IPS-18c (cell line): ENCODE measurements around the gene CWC27.
A peak's percentile ranks its signal among the peaks of the same experiment; 100 is the strongest.
"Not testable (repeated sequence)": the region's sequence is repeated elsewhere in the genome, so short reads cannot be mapped to it uniquely, and the experiment has no call there.

Source experiments
- H3K4me3 ChIP-seq: 2 replicates; pipeline ENCODE4 v1.7.0; 2013; ENCODE audit warnings: low read depth, mild to moderate bottlenecking, low read length, moderate library complexity; ENCODE audit not compliant: insufficient read depth
- H3K9me3 ChIP-seq: one replicate; pipeline ENCODE4 v1.6.1; 2013; ENCODE audit warnings: mild to moderate bottlenecking, low read length, moderate library complexity; ENCODE audit not compliant: control insufficient read depth, insufficient read depth

The CWC27 gene

DNA sequence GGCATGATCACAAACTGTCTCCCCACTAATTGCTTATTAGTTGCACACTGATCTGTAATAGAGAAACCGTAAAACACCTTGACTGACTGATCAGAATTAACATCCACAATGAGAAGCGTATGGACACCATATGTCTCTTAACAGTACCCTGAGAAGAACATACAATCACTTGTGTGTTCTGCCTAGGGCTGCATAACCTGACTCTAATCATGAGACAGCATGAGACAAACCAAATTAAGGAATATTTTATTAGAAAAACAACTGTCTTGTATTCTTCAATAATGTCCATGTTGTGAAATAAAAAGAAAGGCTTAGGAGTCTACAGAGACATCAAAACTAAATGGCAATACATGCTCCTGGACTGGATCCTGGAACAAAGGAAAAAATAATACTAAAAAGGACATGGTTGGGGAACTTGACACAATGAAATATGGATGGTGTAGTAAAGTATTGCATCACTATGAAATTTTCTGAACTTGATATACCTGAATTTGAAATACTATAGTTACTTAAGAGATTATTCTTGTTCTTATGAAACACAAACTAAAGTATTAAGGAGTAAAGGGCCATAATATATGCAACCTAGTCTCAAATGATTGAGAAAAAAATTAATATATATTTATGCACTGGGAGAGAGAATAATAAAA is 162.1 kb downstream of the CWC27 start:
- H3K4me3 ChIP-seq, result no peak overlapping the region
- peaks cover 2% of the 10 kb centered on the region for H3K9me3 ChIP-seq

DNA sequence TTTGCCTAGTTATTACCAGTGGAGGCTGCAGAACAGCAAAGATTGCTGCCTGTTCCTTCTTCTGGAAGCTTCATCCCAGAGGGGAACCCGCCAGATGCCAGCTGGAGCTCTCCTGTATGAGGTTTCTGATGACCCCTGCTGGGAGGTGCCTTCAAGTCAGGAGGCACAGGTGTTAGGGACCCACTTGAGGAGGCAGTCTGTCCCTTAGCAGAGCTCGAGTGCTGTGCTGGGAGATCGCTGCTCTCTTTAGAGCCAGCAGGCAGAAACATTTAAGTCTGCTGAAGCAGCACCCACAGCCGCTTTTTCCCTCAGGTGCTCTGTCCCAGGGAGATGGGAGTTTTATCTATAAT is 170.7 kb downstream of the CWC27 start:
- not testable (repeated sequence) for H3K9me3 ChIP-seq
- 0 out of 2 replicates have a peak overlapping the region, but pooled peaks have one; percentile 1 for H3K4me3 ChIP-seq

DNA sequence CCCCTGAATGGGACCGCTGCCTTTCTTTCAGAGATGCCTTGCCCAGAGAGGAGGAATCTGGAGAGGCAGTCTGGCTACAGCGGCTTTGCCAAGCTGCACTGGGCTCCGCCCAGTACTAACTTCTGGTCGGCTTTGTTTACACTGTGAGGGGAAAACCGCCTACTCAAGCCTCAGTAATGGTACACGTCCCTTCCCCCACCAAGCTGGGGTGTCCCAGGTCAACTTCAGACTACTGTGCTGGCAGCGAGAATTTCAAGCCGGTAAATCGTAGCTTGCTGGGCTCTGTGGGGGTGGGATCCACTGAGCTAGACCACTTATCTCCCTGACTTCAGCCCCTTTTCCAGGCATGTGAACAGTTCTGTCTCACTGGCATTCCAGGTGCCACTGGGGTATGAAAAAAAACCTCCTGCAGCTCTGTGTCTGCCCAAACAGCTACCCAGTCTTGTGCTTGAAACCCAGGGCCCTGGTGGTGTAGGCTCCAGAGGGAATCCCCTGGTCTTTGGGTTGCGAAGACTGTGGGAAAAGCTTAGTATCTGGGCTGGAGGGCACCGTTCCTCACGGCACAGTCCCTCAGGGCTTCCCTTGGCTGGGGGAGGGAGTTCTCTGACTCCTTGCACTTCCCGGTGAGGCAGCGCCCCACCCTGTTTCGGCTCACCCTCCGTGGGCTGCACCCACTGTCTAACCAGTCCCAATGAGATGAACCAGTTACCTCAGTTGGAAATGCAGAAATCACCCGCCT is 171.2 kb downstream of the CWC27 start:
- peak overlapping the region; percentile 9; the same call in 1 of the 2 replicates for H3K4me3 ChIP-seq

DNA sequence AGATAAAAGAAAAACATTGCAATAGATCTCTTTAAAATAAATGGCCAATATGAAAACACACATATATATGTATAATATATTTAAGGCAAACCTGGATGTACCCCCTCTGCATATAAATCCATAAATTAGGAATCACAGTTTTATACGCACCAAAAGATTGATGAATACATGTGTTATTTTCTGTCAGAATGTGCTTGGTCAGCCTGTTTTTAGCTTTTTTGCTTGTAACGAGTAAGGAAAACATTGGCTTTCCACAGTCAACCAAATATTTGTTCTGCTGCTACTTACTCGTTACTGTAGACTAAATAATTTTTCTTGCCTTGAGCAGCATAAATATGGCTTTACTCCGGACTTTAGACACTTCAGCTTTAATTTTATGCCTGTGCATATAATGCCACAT is 173.7 kb downstream of the CWC27 start:
- Histone ChIP-seq H3K4me3 (no peak overlapping the region), H3K9me3 (no peaks in the 10 kb centered on the region)

More for the DNA sequence above, 171.2 kb downstream of the CWC27 start:
- no peaks in the 10 kb centered on the region for H3K9me3 ChIP-seq

DNA sequence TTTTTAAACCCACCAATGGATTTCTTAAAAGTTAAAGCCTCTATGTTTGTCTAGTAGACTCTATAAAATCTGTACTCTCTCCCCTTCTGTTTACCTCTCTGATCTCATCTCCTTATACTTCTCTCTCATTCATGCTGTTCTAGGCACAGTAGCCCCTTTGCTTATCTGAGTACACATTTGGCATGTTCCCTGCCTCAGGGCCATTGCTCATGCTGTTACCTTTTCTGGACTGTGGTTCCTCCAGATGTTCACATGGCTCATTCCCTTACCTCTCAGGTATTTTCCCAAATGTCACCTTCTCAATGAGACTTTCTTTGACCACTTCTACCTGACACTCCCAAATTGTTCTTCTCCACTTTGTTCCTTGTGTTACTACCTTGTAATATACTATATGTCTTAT is 176.1 kb downstream of the CWC27 start:
- Histone ChIP-seq H3K4me3 (no peak overlapping the region), H3K9me3 (no peaks in the 10 kb centered on the region)

DNA sequence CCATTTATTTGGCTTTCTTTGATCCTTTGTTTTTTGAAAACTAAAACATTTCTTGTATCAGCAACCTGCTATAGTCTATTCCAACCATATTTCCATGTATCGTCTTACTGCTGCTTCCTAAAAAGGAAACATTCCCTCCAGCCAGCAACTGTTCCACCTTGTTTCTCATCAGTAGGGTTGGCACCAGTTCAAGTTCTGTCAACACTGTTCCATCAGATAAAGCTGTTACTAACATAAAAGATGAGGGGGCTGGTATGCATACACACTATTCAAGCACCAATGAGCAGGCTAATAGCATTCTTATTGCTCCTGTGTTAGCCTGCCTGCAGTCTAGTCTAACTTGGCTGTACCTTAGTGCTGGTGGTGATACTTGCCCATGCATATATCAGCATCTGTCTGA is 178.3 kb downstream of the CWC27 start:
- no peak overlapping the region for H3K4me3 ChIP-seq
- H3K9me3 ChIP-seq, result no peaks in the 10 kb centered on the region

DNA sequence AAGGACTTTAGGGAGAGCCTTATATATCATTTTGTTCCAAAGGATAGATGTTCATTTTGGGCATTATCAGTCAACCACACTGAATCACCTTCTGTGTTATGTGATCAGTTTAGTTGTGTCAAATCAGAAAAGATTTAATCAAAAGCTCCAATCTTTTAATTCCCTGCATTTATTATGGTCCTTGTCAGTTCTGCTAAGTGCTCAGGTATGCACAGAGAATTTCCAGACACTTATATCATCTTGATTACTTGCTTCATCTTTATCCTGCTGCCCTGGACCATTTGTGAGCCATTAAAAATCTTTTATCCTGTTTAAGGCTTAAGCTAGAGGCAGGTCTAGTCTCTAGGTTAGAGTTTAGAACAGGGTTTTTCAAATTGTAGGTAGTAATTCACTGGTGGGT is 179.1 kb downstream of the CWC27 start:
- Histone ChIP-seq H3K9me3 (no peaks in the 10 kb centered on the region), H3K4me3 (no peak overlapping the region)

DNA sequence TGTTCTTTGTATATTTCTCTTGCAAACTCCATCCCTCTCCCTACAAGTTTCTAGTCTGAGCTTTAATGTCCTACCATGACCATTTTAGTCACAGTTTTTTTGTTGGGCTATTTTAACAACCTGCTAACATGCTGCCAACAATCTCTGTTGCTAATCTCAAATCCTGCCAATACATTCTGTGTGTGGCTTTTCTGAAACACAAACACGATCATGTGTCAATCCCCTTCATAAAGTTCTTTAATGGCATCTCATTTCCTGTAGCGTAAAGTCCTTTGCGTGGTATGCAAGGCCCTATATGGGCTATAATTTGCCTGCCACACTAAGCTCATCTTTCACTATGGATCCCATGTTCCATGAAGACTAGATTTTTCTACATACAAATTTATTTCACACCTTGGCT is 180.6 kb downstream of the CWC27 start:
- H3K4me3 ChIP-seq, result no peak overlapping the region
- no peaks in the 10 kb centered on the region for H3K9me3 ChIP-seq

DNA sequence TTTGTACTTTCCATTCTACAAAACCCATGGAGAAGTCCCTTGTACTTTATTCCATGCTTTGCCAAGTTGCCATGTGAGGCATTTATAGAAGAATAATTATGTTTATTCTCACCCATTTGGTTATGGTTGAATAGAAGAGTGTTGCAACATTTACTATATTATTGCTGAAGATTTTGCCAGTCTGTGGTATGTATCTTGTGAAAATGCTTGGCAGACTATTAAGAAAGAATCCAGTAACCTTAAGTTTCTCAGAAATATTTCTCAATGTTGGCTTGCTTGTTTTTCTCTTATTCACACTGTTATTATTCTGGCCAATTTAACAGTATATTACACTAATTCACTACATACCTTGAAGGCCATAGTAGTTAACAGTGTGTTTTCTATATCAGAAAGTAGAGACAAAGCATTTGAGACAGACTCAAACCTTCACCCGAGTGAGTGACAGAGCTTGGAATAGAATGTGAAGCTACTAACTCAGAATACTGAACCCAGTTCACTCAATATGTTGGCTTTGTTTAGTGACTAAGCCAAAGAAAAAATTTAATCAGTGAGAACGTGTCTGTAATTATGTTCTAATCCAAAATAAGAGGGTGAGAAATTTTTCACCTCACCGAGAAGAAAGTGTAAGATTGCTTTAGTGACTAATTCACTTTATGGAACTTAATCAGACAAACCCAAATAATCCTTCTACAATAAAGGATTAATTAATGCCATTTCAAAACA is 184.4 kb downstream of the CWC27 start:
- no peak overlapping the region for H3K4me3 ChIP-seq
- no peaks in the 10 kb centered on the region for H3K9me3 ChIP-seq

DNA sequence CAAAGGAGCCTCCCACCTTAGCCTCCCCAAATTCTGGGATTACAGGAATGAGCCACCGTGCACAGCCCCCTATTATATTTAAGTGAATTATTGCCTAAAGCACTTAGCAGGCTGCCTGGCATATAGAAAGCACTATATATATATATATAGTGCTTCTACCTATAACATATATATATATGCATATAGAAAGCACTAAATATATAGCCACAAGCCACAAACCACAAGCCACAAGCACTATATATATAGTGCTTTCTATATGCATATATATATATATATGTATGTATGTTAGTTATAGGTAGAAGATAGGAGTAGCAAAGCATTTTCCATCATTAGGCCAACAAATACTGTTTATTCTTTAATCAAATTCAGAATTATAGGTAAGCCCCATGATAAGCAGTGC is 185.8 kb downstream of the CWC27 start:
- no peak overlapping the region for H3K4me3 ChIP-seq
- no peaks in the 10 kb centered on the region for H3K9me3 ChIP-seq

DNA sequence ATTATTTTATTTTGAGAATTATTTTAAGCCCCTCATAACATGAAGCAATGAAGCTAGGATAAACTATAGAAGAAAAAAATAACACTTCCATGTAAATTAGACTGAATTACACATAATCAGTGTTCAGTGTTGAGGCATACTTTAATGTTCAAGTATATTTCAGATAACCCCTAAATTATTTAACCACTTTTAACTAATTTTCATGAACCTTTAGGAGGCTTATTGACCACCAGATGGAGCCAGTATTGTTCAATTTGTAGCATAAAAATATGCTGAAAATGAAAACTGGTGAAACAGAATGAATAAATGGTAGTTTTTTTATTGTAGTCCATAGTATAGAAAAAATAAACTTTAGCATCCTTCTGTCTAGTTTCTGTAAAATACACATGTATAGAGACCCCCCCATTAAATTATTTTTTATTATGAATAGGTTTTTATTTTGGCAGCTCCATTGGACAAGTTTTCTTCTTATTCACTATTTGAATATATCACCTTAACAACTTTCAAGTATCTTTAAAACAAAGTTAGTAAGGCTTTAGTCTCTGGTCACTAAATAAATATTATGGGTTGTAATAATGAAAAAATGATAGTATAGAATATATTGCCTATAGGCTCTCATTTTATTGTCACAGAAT is 190.1 kb downstream of the CWC27 start:
- Histone ChIP-seq H3K9me3 (no peaks in the 10 kb centered on the region), H3K4me3 (no peak overlapping the region)

DNA sequence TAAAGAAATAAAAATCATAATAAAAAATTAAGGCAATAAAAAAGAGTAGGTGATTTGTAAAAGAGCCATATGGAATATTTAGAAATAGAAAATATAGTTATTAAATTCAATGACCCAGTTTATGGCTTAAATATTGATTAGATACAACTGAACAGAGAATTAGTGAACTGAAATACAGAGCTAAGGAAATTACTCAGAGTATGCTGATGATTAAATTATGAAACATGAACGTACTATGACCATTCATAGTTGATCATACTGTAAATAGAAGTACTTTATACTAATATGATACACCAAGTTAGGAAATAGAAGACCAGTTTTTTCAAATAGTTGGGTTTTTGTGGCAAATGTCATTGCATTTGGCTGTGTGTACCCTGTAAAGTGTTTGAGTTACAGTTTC is 194.5 kb downstream of the CWC27 start:
- H3K9me3 ChIP-seq, result no peaks in the 10 kb centered on the region
- H3K4me3 ChIP-seq, result no peak overlapping the region

DNA sequence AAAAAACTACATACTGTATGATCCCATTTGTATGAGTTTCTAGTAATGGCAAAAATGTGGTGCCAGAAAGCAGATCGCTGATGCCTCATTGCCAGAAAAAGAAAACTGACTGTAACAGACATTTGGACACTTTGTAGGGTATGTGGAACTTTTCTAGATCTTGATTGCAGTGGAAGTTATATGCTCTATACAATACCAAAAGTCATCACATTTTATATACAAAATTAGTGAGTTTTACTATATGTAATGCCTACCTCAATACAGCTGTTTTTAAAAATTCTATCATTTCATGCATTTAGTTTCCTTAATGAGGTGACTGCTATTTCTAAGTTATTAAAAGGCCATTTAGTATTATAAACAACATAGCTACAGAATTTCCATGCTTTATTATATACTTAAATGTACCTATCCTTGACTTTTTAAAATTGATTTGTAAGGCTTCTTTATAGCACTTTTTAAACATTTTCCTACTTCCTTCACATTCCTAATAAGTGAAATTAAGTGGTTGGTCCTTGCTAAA is 199.9 kb downstream of the CWC27 start:
- no peaks in the 10 kb centered on the region for H3K9me3 ChIP-seq

DNA sequence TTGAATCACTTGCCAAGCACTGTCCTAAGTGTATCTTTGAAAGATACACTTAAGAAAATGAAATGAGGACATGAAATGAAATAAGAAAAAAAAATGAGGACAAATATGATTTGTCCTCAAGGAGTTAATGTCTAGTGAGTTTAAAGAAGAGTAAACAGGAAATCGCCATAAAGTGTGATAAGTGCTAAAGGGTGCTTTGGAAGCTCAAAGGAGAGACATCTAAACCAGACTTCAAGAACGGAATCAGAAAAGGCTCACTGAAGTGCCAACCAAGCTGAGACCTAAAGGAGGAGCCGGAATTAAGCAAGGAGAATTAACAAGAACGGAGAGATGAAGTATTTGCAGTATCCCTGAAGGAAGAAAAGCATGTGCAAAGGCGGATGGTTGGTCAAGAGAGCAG is 200.8 kb downstream of the CWC27 start:
- no peaks in the 10 kb centered on the region for H3K9me3 ChIP-seq
- no peak overlapping the region for H3K4me3 ChIP-seq

More for the DNA sequence above, 199.9 kb downstream of the CWC27 start:
- no peak overlapping the region for H3K4me3 ChIP-seq

DNA sequence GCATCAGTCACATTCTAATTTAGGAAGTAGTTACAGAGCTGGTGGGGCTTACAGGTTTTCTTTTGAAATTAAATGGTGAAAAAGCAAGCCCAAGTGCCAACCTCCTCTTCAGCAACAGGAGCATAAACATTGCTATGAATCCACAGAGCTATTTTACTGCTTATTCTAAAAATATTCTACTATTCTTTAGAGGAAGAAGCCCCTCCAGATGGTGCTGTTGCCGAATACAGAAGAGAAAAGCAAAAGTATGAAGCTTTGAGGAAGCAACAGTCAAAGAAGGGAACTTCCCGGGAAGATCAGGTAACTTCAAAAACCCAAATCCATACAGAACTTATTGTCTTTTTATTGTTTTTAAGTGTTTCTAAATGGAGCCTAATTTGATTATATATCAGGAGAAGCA is 202.8 kb downstream of the CWC27 start:
- Histone ChIP-seq H3K4me3 (no peak overlapping the region), H3K9me3 (no peaks in the 10 kb centered on the region)

DNA sequence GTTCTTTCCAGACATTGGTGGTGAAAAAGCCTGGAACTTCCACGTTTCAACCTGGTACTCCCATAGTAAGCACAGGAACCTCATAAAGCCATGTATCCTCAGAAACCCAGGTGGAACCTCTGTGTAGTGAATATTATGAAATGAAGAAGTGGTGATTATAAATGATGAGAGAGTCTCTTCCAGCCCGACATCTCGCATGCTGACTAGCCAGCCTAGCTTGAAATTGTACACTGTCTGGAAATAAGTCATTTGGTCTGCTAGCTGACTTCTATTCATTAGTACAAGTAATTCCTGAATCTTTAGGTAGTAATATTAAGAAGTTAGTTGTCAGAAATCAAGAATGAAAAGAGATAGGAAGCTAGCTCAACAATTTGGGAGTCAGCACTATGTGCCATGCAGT is 203.3 kb downstream of the CWC27 start:
- no peak overlapping the region for H3K4me3 ChIP-seq
- H3K9me3 ChIP-seq, result no peaks in the 10 kb centered on the region

DNA sequence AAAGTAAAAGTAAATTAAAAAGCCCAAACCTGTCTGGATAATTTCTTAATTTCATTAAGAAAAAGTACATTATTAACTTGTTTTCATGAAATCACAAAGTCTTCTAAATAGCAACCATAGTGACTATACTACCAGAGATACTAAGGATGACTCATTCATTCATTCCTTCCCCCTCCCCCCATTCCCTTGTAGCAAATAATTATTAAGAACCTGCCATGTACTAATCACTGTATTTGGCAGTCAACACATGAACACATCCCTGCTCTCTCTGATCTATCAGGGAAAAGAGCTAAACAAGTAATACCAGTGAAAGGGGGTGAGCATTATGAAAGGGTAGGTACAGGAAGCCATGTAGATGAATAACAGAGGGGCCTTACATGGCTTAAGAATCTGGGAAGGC is 203.9 kb downstream of the CWC27 start:
- no peaks in the 10 kb centered on the region for H3K9me3 ChIP-seq
- H3K4me3 ChIP-seq, result no peak overlapping the region

DNA sequence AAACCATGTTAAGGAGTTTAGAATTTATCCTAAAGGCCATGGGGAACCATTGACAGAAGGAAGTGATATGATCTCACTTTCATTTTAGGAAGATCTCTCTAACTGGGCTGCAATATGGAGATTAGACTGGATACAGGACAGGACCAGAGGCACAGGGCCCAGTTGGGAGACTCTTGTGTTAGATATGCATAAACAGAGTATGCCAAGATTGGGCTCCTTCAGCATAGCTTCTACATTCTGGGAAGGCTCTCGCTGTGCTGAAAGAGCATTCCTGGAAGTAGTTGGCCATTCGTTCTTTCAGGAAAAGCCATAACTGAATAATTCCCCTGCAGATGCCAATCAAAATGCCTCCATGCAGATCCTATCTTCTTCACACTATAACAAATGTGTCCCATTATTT is 204.5 kb downstream of the CWC27 start:
- Histone ChIP-seq H3K9me3 (no peaks in the 10 kb centered on the region), H3K4me3 (no peak overlapping the region)
